Smooth muscle cell of the brain vasculature (primary cell): ENCODE results near the gene HLA-DQA1.
"Not testable (repeated sequence)": the region's sequence is repeated elsewhere in the genome, so short reads cannot be mapped to it uniquely, and the experiment has no call there.

Experiments
- DNase-seq: peaks from one replicate; pipeline ENCODE4 v3.0.0-alpha.2; 2012; ENCODE audit warnings: low read depth, low spot score

HLA-DQA1 gene

DNA sequence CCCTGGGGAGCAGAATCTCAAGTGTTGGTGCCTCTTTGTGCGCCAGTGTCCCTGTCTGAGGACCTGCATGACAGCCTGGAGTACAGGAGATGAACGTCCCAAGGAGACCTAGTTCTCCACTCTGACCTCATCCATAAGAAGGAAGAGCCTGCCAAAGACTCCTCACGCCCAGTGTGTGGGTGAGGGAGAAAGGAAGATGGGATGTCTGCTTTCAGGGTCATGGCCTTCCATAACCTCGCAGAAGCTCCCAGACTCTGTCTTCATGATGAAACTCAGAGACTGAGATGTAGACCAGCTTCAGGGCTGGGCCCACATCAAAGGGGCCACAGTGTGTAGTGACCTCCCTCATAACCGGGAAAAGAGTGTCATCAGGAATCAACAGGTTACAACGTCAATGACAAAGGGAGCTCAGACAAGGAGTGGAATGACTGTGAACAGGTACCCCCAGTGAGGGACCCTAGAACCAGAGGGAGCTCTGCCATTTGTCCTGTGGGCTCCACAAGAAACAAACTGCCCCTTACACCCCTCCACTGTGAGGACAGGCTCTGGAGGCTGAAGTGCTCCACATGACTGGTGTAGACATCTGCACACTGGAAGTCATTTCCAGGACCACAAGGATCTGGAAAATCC lies 21.2 kb downstream of the HLA-DQA1 start:
- no peak for DNase-seq

DNA sequence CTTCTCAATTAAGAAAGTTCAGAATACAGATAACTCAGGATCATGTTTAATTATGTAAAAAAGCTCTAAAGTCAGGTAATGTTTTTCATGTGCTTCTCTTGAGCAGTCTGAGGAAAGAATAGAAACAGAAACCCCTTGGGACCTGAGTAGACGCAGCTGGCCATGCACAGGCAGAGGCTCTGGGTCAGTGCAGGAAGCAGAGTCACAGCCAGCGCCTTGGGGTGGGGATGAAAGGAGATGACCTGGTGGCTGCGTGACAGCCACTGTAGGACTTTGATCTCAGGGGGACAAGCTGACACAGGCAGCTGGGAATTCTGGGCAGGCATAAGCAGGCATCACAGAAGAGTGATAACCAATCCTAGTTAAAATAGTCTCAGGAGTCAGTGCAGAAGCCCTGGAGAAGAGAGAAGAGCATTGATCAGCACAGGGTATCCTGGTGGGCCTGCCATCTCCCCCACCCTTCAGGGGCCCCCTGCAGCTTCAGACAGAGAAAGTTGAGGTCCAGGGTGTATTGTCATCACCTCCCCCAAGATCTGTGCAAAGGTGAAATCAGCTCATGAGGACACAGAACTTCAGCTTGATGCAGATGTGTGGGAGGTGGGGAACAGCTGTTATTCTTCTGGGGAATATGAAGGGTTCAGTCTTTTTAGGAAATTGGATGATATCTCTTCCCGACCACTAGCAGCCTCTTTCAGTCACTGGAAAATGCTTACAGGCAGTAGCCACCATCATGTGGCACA lies 22.8 kb downstream of the HLA-DQA1 start:
- DNase-seq, result no peak

DNA sequence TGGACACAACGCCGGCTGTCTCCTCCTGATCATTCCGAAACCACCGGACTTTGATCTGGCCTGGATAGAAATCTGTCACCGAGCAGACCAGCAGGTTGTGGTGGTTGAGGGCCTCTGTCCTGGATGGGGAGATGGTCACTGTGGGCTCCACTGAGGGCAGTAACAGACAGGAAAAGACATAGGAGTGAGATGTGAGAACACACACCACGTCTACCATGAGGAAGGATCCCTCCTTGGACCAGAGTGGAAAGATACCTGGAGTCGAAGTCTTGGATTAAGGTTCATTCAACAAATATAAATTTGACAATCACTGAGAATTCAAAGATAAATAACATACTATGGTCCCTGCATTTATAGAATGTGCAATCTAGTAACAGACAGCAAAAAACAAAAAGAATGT lies 24.9 kb downstream of the HLA-DQA1 start:
- DNase-seq, result no peak

DNA sequence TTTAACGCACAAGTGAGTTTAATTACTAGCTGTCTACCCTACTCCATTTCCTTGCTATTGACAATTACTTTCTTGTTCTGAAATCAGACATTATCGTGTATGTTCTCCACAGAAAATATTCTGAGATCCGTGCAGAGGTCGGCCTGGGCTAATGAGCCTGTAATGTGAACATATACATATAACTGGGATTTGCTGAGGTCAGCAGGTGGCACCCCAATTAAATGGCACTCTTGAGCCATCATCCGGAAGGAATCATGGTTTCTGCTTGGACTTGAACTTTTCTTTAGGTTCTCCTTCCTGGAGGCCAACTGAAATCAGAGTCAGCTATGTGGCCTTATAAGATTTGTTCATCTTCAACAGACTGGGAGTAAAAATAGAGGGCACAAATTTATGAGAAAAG lies 25.6 kb downstream of the HLA-DQA1 start:
- DNase-seq, result no peak

DNA sequence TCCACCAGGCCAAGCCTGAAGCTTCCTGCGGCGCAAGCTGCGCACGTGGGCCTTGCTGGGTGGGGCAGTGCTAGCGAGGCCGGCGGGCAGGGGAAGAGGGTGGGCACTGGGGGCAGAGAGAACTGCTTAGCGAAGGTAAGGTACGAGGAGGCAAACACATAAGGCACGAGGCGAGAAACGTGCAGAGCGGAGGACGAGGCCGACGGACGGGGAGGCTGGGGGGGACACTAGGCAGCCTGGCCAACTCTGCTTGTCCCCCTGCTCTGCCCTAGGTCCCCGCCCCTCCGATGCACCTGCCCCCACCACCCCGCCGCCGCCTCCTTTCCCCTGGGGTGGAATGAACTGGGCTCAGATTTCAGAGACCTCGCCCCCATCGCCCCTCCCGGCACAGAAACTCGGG lies 27.1 kb downstream of the HLA-DQA1 start:
- DNase-seq, result no peak

DNA sequence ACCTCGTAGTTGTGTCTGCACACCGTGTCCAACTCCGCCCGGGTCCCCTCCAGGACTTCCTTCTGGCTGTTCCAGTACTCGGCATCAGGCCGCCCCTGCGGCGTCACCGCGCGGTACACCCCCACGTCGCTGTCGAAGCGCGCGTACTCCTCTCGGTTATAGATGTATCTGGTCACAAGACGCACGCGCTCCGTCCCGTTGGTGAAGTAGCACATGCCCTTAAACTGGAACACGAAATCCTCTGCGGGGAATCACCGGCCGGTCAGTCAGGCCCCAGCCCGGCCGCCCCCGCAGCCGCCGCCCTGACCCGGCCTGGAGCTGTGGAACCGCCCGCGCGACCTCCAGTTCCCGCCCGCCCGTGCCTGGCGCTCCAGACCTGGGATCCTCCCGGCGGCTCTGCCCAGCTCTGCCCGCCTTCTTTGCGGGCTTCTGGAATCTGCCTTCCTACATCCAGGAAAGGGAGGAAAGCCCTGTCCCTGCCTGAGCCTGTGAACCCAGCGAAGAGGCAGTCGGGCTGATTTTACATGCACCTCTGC lies 27.7 kb downstream of the HLA-DQA1 start:
- no peak for DNase-seq

DNA sequence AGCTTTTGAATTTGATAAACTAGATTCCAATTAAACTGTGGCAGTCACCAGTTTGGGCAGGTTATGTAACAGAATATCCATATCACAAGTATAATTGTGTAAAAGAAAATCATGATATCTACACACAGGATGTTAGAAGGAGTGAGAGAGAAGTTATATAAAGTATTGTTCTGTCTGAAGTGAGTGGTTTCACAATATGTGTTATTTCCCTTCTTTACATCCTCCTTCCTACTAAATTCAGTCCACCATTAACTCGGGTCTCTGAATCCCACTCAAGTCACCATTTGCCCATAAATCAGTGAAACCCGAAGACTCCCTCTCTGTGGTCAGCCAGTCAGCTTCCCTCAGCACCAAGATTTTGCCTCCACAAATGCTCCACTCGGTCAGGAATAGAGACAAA lies 28.5 kb downstream of the HLA-DQA1 start:
- no peak for DNase-seq

DNA sequence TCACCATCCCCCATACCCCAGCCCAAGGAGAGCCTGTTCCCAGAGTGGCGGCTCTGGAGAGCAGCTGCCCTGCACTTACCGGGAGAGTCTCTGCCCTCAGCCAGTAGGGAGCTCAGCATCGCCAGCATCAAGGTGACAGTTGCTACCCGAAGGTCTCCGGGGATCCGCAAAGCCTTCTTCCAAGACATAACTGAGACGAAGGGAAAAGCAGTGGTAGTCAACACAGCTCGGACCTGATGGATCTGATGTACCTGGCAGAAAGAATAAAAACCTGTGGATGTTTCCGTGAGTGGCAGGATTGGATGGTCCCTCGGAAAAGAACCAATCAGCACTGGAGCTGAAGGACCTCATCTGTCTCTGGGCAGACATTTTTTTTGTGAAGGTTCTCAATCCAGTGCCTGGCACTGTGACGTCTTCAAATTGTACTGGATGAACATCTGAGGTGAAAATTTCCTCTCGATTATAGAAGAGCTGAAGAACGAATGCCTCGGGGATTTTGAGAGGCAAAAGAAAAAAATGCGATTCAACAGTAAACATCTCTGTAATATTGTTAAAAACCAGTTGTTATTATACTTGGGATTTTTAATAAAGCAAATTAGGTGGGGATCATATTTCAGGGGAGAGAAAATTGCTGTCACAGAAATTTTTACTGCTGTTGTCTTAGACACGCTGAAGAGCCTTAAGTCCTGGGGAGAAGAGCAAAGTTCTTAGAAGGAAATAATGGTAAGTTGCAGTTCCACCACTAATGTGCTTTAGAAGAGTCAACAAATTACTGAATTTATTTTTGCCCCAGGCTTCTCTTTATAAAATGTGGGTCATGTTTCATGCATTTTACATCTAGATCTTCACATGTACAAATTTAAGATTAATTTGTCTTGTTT lies 29.5 kb downstream of the HLA-DQA1 start, which contains the start of gene HLA-DQB1:
Gene HLA-DQB1, minus strand, starts transcription at position 238 of the 881 bp plus-strand sequence. Its CDS starts 50 bp downstream, at position 188.
- no peak for DNase-seq

DNA sequence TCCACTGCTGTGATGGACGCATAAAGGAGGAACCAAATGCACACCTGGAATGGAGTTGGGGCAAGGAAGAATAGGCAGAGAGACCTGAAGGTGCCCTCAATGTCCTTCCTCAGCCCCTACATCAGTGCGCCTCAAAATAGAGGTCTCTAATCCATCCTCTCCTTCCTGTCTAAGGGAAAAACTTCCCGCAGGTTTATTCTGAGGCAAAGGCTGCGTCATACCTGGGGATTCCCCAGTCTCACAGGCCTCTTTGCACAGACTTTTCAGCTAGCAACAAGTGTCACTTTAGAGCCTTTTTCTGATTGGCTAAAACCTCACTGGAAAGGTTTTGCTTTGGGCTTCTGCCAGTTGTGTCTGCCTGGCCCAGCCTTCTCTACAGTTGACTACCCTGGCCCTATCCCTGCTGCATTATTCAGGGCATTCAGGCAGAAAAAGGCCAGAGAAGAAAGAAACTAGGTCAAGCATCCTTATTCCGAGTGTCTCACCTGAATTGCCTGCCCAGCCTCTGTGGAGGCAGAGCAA lies 31.1 kb downstream of the HLA-DQA1 start:
- no peak for DNase-seq

DNA sequence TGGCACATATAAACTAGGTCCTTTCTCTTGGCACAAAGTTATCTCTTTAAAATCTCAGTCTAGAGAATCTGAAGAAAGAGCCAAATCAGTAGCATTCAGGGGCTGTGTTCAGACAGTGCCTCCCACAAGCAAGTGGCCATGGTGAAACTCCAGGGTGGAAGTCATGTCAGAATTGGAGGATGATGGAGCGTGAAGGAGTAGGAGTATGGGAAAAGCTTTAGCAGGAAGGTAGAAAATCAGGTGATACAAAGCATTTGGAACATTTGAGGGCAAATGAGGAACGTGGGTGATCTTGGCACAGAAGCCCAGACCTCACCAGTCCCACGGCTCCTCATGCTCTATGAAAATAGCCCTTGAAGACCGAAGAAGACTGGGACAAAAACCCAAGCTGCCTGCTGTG lies 32.0 kb downstream of the HLA-DQA1 start:
- DNase-seq, result no peak

DNA sequence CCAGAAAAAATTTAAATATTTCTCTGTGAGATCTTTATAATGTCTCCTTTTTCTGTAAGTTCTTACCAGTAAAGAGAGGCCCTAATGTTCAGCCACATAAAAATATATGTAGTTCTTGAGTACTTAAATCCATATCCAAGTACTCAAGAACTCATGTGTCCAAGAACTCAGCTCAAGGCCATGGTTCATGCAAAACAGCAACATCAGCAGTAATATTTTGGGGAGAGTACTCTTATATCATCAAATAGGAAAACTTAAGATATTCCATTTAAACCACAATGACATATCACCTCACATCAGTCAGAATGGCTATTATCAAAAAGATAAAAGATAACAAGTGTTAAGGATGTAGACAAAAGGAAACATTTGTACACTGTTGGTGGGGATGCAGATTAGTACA lies 32.7 kb downstream of the HLA-DQA1 start:
- DNase-seq, result no peak

DNA sequence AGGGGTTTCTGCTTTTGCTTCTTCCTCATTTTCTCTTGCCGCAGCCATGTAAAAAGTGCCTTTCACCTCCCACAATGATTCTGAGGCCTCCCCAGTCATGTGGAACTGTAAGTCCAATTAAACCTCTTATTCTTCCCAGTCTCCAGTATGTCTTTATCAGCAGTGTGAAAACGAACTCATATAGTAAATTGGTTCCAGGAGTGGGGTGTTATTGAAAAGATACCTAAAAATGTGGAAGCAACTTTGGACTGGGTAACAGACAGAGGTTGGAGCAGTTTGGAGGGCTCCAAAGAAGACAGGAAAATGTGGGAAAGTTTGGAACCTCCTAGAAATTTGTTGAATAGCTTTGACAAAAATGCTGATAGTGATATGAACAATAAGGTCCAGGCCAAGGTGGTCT lies 34.7 kb downstream of the HLA-DQA1 start:
- not testable (repeated sequence) for DNase-seq

DNA sequence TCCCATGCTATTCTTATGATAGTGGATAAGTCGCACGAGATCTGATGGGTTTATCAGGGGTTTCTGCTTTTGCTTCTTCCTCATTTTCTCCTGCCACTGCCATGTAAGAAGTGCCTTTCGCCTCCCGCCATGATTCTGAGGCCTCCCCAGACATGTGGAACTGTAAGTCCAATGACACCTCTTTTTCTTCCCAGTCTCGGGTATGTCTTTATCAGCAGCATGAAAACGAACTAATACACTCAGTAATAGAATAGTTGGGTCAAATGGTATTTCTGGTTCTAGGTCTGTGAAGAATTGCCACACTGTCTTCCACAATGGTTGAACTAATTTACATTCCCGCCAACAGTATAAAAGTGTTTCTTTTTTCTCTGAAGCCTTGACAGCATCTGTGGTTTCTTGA lies 36.9 kb downstream of the HLA-DQA1 start:
- not testable (repeated sequence) for DNase-seq

DNA sequence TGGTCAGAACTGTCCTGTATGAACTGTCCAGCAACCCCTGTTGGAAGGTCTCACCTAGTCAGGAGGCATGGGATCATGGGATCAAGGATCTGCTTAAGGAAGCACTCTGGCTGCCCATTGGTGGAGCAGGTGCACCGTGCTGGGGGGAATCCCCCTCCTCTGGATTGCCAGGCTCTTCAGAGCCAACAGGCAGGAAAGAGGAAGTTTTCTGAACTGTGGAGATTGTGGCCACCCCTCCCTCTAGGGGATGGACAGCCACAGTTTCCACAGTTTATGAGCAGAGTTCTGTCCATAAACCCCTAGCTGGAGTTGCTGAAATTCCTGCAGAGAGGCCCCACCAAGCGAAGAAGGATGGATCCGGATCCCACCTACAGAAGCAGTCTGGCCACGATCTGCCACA lies 42.3 kb downstream of the HLA-DQA1 start:
- DNase-seq, result no peak

DNA sequence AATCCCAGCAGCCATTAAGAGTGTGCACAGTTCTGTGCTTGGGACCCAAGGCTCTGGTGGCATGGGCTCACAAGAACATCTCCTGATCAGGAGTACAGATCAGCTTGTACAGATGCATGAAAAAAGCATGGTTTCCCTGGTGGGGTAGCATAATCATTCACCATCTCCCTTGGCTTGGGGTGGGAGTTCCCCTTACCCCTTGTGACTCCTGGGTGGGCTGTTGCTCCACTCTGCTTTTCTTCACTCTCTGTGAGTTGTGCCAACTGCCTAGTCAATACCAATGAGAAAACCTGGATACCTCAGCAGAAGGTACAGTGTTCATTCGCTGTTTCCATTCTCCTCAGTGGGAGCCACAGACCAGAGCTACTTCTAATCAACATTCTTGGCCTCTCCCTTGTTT lies 42.8 kb downstream of the HLA-DQA1 start:
- no peak for DNase-seq

DNA sequence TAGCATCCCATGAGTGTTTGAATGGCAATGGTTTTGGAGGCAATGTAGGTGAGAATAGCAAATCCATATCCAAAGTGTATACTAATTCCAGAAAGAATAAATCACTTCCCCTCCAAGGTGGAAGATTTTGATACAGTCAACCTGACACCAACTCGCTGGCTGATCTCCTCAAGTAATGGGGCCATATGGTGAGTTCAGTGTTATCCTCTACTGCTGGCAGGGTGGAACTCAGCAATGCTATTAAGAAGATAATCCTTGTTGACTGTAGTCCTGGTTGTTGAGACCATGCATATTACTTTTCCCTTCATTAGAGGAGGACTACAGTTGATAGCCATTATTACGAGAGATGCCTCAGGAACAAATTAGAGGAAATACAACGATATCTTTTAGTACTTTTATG lies 47.0 kb downstream of the HLA-DQA1 start:
- no peak for DNase-seq

DNA sequence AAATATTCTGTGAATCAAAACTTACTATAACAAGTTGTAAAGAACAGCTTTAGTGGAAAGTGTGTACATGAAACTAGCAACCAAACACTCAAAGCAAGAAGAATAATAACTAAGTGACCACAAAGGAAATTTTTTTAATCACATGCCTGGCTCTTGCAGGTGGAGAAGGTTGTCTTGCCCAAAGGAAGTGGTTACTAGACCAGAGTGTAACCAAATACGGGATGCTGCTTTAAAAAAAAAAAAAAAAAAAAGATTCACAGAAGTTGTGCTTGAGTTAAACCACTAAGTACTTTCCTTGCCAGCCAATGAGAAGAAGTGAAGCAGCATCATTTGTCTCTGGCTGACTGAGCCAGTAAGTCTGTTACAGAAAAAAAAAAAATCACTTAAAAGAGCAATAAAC lies 48.4 kb downstream of the HLA-DQA1 start:
- no peak for DNase-seq

DNA sequence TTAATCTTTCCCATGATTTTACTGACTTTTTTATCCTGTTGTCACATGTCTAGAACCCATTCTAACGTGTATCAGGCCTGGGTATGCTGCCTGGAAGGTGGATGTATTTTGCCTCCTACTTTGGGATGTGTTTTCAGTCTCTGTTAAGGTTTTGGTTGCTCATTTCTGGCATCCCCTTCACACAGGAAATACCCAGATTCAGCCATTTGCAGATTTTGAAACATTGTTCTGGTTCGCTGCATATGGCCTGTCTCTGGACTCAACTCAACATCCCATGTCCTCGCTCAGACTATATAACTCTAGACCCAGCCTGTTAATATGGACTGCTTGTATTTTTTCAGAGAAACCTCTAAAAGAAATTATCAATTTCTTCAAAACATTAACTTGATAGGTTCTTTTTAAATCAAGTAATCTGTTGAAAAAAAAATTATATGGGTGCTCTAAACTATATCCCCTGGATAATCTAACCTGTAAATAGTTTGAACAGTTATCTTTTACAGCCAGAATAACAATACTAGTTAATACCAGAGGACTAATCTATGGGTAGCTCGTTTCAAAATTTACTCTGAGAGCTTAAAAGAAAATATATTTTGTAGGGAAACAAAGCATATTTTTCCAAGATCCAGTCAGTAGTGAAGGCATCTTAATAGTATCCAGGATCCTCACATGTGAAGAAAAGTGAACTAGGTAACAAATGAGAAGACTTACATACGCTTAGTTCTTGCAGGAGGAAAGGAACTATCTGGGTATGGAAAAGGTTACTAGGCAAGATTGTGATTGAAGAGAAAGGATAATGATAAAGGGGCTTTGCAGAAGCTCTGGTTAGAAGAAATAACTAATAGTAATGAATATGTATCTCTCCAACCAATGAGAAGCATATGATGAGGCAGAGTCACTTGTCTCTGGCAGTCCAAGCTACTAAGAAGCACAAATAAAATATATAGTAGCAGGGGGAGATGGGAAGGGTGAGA lies 52.6 kb downstream of the HLA-DQA1 start:
- DNase-seq, result no peak

DNA sequence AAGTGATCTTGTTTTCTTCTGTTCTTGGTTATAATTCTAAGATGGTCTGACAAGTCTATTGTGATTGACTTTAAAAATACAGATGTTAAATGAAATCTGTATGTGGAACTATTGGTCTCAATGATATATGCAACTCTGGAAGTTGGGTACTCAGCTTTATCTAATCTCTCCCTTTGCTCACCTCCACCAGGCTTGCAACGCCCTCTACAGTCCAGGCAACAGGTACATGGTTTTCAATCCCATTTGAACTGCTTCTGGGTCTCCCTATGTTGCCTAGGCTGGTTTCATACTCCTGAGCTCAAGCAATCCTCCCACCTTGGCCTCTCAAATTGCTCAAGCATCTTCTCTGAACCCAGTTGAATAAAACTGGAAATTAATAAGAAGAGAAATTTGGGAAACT lies 54.8 kb downstream of the HLA-DQA1 start:
- DNase-seq, result no peak
